GM21825 (cell line): ENCODE data around the gene CIAPIN1.

Source experiments
- ATAC-seq: cut with Tn5 transposase; IDR thresholded peaks from one replicate; pipeline ENCODE4 v1.9.1; 2021; ENCODE audit warnings: mild to moderate bottlenecking, moderate library complexity; ENCODE audit not compliant: unreplicated experiment

Gene CIAPIN1

DNA sequence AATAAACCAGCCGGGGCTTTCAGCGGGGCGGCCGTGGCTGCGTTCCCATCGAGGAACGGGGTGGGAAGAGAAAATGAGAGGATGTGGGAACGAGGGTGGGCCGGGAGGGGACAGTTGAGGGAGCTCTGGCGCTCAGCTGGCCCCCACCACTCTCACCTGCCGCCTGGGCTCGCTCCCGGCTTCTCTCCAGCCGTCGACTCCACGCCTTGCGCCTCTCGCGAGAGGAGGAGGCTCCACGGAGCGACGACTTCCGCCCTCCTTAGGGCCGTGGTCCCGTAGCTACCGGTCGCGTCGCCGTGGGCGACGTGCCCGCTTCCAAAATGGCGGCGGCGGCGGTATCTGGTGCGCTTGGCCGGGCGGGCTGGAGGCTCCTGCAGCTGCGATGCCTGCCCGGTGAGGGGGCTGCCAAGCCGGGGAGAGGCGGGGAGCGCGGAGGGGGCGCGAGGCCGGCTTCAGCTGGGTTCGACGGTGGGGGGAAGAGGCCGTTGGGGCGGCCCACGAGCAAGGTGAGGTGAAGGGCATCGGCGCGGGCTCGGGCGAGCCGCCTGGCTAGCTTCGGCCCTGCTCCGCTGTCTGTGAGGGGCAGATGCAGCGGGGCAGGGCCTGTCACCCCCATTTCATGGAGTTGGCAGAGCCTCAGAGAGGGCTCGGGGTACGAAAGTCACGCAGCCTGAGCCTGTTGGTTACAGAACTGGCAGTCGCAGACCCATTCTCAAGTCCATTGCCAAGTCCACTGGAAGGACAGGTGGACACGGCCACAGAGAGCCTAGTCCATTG is at the start of gene CIAPIN1, which contains the start of gene COQ9:
TSS of gene CIAPIN1 (minus strand) at position 200 of the 777 bp plus-strand sequence. CDS start 6,457 bp downstream, outside the sequence.
TSS of gene COQ9 (plus strand) at position 294 of the 777 bp plus-strand sequence. CDS start at position 321, 27 bp downstream.
- ATAC-seq, result peak; percentile 98

DNA sequence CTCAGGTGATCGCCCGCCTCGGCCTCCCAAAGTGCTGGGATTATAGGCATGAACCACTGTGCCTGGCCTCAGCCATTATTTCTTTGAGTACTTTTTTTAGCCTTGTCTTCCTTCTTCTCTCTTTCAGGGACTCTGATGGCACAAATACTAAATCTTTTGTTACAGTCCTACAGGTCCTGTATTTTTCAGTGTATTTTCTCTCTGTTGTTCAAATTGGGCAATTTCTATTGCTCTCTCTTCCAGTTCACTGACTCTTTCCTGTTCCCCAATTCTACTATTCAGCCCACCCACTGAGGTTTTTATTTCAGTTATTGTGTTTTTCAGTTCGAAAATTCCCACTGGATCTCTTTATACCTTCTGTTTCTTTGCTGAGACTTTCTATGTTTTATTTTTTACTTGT is 46.6 kb upstream of the CIAPIN1 start:
- ATAC-seq, result no peak

- no peak for ATAC-seq
These were observed 42.0 kb upstream of the CIAPIN1 start for GRCh38 chr16:57489229-57489628.

DNA sequence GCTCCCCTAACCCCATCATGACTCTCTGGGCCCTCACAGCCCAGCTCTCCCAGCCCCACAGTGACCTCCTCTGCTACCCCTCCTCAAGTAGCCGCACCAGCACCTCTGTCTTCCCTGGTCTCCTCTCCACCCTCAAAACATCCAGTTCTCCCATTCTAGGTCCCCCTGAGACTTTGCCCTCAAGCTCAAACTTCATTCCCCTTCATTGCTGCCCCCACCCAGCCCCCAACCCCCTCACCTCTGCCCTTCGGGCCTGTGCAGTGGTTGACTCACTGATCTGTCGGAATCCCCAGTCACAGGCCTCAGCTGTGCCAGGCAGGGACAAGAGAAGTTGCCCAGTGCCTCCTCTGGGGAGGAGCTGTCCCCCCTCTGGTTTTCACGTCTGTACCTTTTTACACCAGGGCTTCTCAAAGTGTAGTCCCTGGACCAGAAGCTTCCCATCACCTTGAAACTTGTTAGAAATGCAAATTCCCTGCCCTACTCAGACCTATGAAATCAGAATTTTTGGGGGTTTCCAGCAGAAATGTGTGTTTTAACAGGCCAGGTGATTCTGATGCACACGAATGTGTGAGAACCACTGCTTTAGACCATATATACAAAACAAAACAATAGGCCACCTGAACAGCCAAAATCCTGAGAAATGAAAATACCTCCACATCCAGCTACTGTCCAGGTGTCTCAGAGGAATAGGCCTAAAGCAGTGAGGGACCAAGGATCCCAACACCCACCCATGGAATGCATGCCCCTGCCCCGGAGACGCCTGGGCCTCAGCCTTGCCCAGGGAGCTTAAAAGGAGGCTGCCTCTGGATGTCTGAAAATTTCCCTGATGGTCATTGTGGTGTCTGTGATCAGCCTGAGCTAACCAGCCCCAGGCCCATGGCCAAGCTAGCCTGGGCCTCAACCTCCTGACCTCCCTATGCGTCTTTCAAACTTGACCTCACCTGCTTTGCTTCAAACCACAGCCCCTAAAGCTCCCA is 40.0 kb upstream of the CIAPIN1 start:
- ATAC-seq, result no peak

DNA sequence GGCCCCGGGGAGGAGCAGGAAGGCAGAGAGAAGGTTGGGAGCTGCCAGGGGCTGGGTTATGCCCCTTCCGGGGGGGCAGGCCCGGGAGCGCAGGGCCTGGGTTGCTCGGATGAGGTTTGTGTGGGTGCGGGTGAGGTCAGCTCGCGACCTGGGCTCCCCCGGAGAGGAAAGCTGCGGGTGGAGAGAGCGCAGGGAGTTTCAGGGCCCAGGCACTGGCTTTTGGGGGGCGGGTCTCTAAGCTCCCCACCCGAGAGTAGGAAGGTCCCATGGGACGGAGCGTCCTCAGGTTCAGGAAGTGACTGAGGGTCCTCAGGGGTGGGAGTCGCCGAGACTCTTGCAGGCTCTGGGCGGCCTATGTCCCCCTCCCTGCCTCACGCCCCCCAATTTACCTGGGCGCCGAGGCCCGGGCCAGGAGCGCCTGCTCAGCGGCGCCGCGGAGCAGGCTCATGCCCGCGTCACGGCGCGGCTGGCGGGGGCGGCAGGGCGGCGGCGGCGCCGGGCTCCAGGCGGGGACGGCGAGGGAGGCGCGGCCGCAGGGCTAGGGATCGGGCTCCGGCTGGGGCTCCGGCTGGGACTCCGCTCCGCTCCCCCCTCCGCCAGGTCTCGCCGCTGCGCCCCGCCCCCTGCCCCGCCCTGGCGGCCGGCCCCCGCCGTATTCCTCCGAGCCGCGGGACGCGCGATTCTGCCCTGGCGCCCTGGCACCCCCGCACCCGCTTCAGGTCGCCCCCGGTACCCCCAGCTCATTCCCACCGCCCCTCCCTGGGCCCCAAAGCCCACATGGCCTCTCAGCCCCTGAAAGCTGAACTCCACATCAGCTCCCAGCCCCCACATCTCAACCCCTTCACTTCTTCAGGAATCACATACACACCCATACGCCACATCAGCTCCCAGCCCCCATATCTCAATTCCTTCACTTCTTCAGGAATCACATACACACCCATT is 39.0 kb upstream of the CIAPIN1 start, which contains the start of gene DOK4:
TSS of gene DOK4 (minus strand) at position 578 of the 942 bp plus-strand sequence. CDS start 6,986 bp downstream, outside the sequence.
- ATAC-seq, result peak; percentile 81

- ATAC-seq, result no peak
These were observed 38.1 kb upstream of the CIAPIN1 start for GRCh38 chr16:57485091-57485915.

DNA sequence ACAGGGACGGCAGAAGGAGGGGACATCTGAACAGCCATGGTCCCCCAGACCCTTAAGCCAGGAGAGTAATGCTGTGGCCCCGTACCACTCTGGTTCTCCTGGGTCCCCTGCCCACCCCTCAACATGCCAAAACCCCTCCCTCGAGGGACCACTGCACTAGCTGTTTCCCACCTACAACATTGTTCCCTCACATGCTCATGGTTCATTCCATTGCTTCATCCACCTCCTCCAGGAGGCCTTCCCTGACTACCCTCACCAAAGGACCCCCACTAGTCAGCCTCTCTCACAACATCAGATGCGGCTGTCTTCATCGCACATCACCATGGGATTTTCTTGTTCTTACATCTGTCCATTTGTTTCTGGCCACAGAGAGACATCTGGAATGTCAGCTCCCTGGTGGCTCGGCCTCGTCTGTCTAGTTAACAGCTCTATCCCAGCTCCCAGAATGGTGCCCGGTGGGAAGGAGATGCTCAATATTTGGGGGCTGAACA is 37.4 kb upstream of the CIAPIN1 start:
- ATAC-seq, result no peak

- ATAC-seq, result no peak
These were observed 36.7 kb upstream of the CIAPIN1 start for GRCh38 chr16:57483725-57484514.

GRCh38 chr16:57482845-57483545 is 35.8 kb upstream of the CIAPIN1 start:
- ATAC-seq, result no peak

GRCh38 chr16:57481421-57481820 is 34.2 kb upstream of the CIAPIN1 start:
- ATAC-seq, result no peak

- no peak for ATAC-seq
These were observed 33.6 kb upstream of the CIAPIN1 start for GRCh38 chr16:57480754-57481230.

DNA sequence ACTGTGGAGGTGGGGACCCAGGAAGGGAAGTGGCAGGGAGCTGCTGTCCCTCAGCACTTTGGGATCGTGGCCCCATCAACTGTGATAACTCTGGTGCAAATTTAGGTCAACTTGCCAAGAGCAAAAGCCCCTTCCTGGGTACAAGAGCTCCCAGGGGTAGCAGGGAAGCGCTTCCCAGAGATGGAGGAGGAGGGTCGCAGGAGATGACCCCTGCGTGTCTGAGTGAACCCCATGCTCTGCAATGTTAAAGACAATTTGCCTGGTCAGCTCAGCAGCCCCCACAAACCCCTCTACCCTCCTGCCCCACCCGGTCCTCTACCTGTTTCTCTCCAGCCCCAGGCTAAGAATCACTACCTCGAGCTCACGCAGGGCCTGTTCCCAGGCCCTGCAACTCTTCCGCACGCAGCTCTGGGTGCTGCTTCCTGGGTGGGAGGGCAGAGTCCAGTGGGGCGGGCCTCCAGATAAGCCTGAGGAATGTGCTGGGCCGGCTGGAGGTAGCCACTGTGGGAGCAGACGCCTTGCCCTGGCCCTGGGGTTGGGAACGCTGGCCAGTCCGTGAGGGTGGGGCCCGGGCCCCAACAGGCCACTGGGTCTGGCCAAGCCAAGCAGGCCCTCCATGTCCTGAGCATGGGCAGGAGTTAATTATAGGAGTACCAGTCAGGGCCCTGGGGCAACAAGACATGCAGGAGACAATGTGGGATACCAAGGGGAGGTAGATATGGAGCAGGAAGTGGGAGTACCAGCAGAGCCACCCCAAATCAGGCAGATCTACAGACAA is 33.0 kb upstream of the CIAPIN1 start:
- ATAC-seq, result no peak

GRCh38 chr16:57479205-57479975 is 32.2 kb upstream of the CIAPIN1 start:
- ATAC-seq, result no peak

DNA sequence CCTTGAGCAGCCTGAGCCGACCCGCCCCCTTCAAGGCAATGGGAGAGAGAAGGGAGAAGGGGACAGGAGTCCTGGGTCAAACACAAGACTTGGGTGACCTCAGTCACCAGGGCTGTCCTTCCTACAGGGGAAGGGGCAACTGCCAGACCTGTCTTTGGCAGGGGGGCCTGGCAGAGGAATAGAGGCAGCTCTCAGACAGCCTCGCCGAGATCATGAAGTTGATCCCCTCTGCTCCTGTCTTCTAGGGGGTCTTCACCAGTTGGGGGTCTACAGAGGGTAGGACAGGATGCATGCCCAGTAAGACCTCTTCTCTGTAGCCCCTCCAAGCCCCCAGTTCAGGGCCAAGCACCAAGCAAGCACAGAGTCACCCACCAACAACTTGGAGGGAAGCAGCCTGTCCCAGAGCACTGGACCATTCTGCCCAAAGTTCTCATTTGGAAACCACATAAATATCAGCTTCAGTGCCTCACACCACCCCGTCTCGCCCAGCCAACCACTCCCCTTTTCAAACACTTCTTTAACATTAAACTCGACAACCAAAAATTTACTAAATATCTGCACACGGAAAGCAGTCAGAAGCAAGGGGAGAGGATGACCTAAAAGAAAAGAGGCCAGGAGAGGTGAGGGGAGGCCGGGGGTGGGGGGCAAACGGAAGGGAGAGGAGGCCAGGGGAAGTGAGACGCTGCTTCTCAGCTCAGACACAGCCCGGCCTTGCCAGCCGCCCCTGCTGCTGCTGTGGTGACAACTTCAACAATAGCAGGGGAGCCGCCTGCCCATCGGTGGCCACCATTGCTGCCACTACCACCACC is 31.4 kb upstream of the CIAPIN1 start:
- no peak for ATAC-seq

DNA sequence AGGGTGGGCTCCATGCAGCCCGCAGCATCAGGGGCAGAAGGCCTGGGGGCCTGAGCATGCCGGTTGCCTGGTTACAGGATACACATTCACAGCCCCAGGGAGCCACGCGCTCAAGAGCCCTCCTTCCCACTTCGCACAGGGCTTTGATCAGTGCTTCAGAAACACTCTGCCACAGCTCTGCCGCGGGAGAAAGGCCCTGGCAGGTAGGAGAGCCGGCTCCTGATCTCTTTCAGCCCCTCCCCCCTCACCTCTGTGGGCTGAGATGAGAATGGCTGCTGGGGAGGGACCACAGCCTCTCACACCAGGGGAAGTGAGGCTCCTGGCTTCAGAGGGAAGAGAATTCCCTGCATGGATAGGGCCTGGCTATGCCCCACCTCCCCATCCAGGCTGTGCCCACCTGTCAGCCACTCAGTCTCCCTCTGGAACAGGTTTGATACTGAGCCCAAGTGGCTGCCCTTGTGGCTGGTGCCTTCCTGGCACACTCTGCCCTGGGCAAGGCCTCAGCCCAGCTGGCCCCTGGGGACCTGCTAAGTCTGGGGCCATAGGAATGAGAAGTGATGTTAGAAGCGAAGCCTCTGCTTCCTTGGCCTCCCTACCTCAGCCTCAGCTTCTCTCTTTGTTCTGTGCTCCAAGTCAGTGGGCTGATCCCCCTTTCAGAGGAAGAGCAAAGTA is 30.5 kb upstream of the CIAPIN1 start:
- no peak for ATAC-seq
